Middle frontal gyrus (tissue), 1 donor: Measurements from ENCODE around the gene UMODL1.

ENCODE experiments used
- DNase-seq: peaks from one replicate; pipeline ENCODE4 v3.0.0-alpha.2; 2015; ENCODE audit warnings: low spot score; ENCODE audit errors: extremely low spot score

UMODL1 gene

GRCh38 chr21:42149656-42150473 lies 78.7 kb downstream of the UMODL1 start:
- no peak for DNase-seq

- no peak for DNase-seq
These were observed 79.5 kb downstream of the UMODL1 start for GRCh38 chr21:42150474-42151085.

- no peak for DNase-seq
These were observed 80.2 kb downstream of the UMODL1 start for GRCh38 chr21:42151148-42151947.

- peak; percentile 4 for DNase-seq
These were observed 80.8 kb downstream of the UMODL1 start for GRCh38 chr21:42151948-42152220.

- DNase-seq, result no peak
These were observed 82.0 kb downstream of the UMODL1 start for GRCh38 chr21:42153046-42153686.

GRCh38 chr21:42153746-42154145 lies 82.6 kb downstream of the UMODL1 start:
- DNase-seq, result no peak

GRCh38 chr21:42154237-42155044 lies 83.3 kb downstream of the UMODL1 start:
- DNase-seq, result no peak

- DNase-seq, result no peak
These were observed 84.1 kb downstream of the UMODL1 start for GRCh38 chr21:42155045-42155855.

- peak; percentile 86 for DNase-seq
These were observed 85.8 kb downstream of the UMODL1 start for GRCh38 chr21:42156690-42157605.

- no peak for DNase-seq
These were observed 86.6 kb downstream of the UMODL1 start for GRCh38 chr21:42157606-42158310.

GRCh38 chr21:42158846-42159245 lies 87.7 kb downstream of the UMODL1 start:
- DNase-seq, result no peak

- no peak for DNase-seq
These were observed 88.5 kb downstream of the UMODL1 start for GRCh38 chr21:42159560-42160110.

- no peak for DNase-seq
These were observed 89.1 kb downstream of the UMODL1 start for GRCh38 chr21:42160111-42160721.

GRCh38 chr21:42160765-42161164 lies 89.6 kb downstream of the UMODL1 start:
- DNase-seq, result no peak

GRCh38 chr21:42161401-42161955 lies 90.4 kb downstream of the UMODL1 start:
- DNase-seq, result no peak

GRCh38 chr21:42161956-42162681 lies 91.0 kb downstream of the UMODL1 start:
- DNase-seq, result no peak
